Chondrocyte (in vitro differentiated cells): ENCODE results near the gene KLF15. TPM values are rescaled to one million over a fixed set of nuclear protein-coding genes. Genes with fewer than 3 reads are reported as not detected.

ENCODE experiments used
- DNase-seq: peaks from one replicate; pipeline ENCODE4 v3.0.0; 2021; ENCODE audit warnings: mixed read lengths, low spot score
- H3K27ac Mint-ChIP-seq: one replicate; pipeline ENCODE4 v1.8.0; 2021; ENCODE audit warnings: mild to moderate bottlenecking, moderate library complexity, mixed read lengths; ENCODE audit not compliant: unreplicated experiment
- H3K27me3 Mint-ChIP-seq: 2 replicates; pipeline ENCODE4 v1.8.0; 2021; ENCODE audit warnings: low read depth, mixed read lengths
- H3K36me3 Mint-ChIP-seq: 2 replicates; pipeline ENCODE4 v1.8.0; 2021; ENCODE audit warnings: low read depth, mixed read lengths
- H3K4me1 Mint-ChIP-seq: 2 replicates; pipeline ENCODE4 v1.8.0; 2021; ENCODE audit warnings: low read depth, mild to moderate bottlenecking, mixed read lengths
- H3K4me3 Mint-ChIP-seq: one replicate; pipeline ENCODE4 v1.8.0; 2021; ENCODE audit warnings: mild to moderate bottlenecking, moderate library complexity, mixed read lengths; ENCODE audit not compliant: unreplicated experiment
- H3K9me3 Mint-ChIP-seq: 2 replicates; pipeline ENCODE4 v1.8.0; 2021; ENCODE audit warnings: low read depth, mixed read lengths
- CTCF ChIP-seq: fragments of 200-600 bp; sonication (generic); IDR thresholded peaks from 2 replicates; pipeline ENCODE4 v1.5.0; 2021; ENCODE audit warnings: antibody characterized with exemption, mild to moderate bottlenecking, moderate library complexity
- total RNA-seq: library from RNA; stranded (reverse); gene quantifications from 3 replicates; pipeline ENCODE4 v1.2.1, GENCODE V29; 2021

KLF15 gene
- total RNA-seq, 1 donor from 2014 or later, result 1.3 TPM

- TF ChIP-seq CTCF, result no peak
- peak; percentile 25 for DNase-seq
- H3K36me3 Mint-ChIP-seq, result no peaks in the 10 kb centered on the region
- peaks cover 5% of the 10 kb centered on the region for H3K4me1 Mint-ChIP-seq
- no peaks in the 10 kb centered on the region for H3K9me3 Mint-ChIP-seq
- H3K27me3 Mint-ChIP-seq, result peaks cover 4% of the 10 kb centered on the region
- H3K4me3 Mint-ChIP-seq, result no peak overlapping the region
- H3K27ac Mint-ChIP-seq, result no peak overlapping the region
Observed at GRCh38 chr3:126376444-126376843, 19.2 kb upstream of the KLF15 start.

- Mint-ChIP-seq H3K9me3 (no peaks in the 10 kb centered on the region), H3K27me3 (peaks cover 4% of the 10 kb centered on the region), H3K4me1 (peaks cover 5% of the 10 kb centered on the region), H3K36me3 (no peaks in the 10 kb centered on the region), H3K4me3 (no peak overlapping the region), H3K27ac (no peak overlapping the region)
- DNase-seq, result peak; percentile 81
- no peak for TF ChIP-seq CTCF
Observed at GRCh38 chr3:126375835-126376331, 18.7 kb upstream of the KLF15 start.

- Mint-ChIP-seq H3K27ac (no peak overlapping the region), H3K27me3 (peaks cover 3% of the 10 kb centered on the region), H3K36me3 (no peaks in the 10 kb centered on the region), H3K4me3 (no peak overlapping the region), H3K4me1 (peaks cover 5% of the 10 kb centered on the region), H3K9me3 (no peaks in the 10 kb centered on the region)
- peak; percentile 70 for DNase-seq
- no peak for TF ChIP-seq CTCF
Observed at GRCh38 chr3:126373682-126374601, 16.7 kb upstream of the KLF15 start.

GRCh38 chr3:126373146-126373613, 16.0 kb upstream of the KLF15 start:
- Mint-ChIP-seq H3K4me3 (no peak overlapping the region), H3K4me1 (peaks cover 5% of the 10 kb centered on the region), H3K27ac (no peak overlapping the region), H3K36me3 (no peaks in the 10 kb centered on the region), H3K9me3 (no peaks in the 10 kb centered on the region), H3K27me3 (peaks cover 2% of the 10 kb centered on the region)
- no peak for TF ChIP-seq CTCF
- DNase-seq, result peak; percentile 55

- Mint-ChIP-seq H3K4me3 (no peak overlapping the region), H3K9me3 (no peaks in the 10 kb centered on the region), H3K27ac (no peak overlapping the region), H3K4me1 (peaks cover 5% of the 10 kb centered on the region), H3K36me3 (no peaks in the 10 kb centered on the region), H3K27me3 (peaks cover 2% of the 10 kb centered on the region)
- DNase-seq, result peak; percentile 85
- no peak for TF ChIP-seq CTCF
Observed at GRCh38 chr3:126372413-126373145, 15.4 kb upstream of the KLF15 start.
